Right atrium auricular region (tissue), 2 donors: ENCODE measurements around the gene DOK5. TPM values are rescaled to one million over a fixed set of nuclear protein-coding genes. Genes with fewer than 3 reads are reported as not detected.

Experiments
- DNase-seq: peaks from one replicate; pipeline ENCODE4 v3.0.0-alpha.2; 2019; ENCODE audit warnings: low spot score
- H3K27ac ChIP-seq, 2 donors: fragments of 200-600 bp; sonication (generic); 1 replicate in 1 of 2; 2 replicates in 1 of 2; pipeline ENCODE4 v1.5.1; 2016 to 2019
- H3K27me3 ChIP-seq, 2 donors: fragments of 200-600 bp; sonication (generic); one replicate each; pipeline versions ENCODE4 v1.5.1 to v1.6.0; 2017 to 2019
- H3K36me3 ChIP-seq: fragments of 200-600 bp; sonication (generic); one replicate; pipeline ENCODE4 v1.5.1; 2016
- H3K4me1 ChIP-seq, 2 donors: fragments of 200-600 bp; sonication (generic); one replicate each; pipeline versions ENCODE4 v1.5.1 to v1.6.0; 2017 to 2019
- H3K4me3 ChIP-seq, 2 donors: fragments of 200-600 bp; sonication (generic); 1 replicate in 1 of 2; 2 replicates in 1 of 2; pipeline ENCODE4 v1.5.1; 2017 to 2019; ENCODE audit warnings: mild to moderate bottlenecking in 1 of 2, moderate library complexity in 1 of 2
- H3K9me3 ChIP-seq, 2 donors: fragments of 200-600 bp; sonication (generic); one replicate each; pipeline ENCODE4 v1.5.1; 2019
- total RNA-seq, 2 donors: library from RNA; depleted of rRNA; stranded (reverse); fragments of >200 nt; gene quantifications; one replicate each; pipeline ENCODE4 v1.1.0, GENCODE V29; 2016
- TF ChIP-seq, protein P1 (sequence below), 2 donors: fragments of 200-600 bp; sonication (generic); IDR thresholded peaks; one replicate each; pipeline ENCODE4 v1.5.1; 2019; ENCODE audit warnings: antibody characterized with exemption in 2 of 2

Gene DOK5
- total RNA-seq, 2 donors from 2014 or later = 11.6 to 16.9 TPM

DNA sequence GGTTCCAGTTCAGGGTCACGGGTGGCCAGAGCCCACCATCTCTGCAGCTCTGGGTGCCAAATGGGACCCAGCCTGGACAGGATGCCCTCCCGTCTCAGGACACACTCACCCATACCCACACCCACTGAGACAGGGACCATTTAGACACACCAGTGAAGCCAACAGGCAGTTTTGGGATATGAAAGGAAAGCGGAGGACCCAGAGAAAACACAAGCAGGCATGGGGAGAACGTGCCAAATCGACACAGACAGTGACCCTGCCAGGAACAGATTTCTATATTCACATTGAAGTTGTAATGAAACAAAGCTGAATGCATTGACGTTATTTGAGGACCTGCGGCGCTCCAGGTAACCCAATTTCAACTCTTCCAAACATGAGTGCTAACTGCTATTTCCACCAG lies 164.5 kb downstream of the DOK5 start:
- TF ChIP-seq, protein P1, sequence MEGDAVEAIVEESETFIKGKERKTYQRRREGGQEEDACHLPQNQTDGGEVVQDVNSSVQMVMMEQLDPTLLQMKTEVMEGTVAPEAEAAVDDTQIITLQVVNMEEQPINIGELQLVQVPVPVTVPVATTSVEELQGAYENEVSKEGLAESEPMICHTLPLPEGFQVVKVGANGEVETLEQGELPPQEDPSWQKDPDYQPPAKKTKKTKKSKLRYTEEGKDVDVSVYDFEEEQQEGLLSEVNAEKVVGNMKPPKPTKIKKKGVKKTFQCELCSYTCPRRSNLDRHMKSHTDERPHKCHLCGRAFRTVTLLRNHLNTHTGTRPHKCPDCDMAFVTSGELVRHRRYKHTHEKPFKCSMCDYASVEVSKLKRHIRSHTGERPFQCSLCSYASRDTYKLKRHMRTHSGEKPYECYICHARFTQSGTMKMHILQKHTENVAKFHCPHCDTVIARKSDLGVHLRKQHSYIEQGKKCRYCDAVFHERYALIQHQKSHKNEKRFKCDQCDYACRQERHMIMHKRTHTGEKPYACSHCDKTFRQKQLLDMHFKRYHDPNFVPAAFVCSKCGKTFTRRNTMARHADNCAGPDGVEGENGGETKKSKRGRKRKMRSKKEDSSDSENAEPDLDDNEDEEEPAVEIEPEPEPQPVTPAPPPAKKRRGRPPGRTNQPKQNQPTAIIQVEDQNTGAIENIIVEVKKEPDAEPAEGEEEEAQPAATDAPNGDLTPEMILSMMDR (IDR thresholded peaks at IDR 0.05) = no peak
- peak; percentile 44 for DNase-seq
- Histone ChIP-seq H3K9me3 (no peaks in the 10 kb centered on the region), H3K27me3 (no peaks in the 10 kb centered on the region), H3K36me3 (no peaks in the 10 kb centered on the region), H3K27ac (no peak overlapping the region), H3K4me3 (no peak overlapping the region), H3K4me1 (no peaks in the 10 kb centered on the region)

DNA sequence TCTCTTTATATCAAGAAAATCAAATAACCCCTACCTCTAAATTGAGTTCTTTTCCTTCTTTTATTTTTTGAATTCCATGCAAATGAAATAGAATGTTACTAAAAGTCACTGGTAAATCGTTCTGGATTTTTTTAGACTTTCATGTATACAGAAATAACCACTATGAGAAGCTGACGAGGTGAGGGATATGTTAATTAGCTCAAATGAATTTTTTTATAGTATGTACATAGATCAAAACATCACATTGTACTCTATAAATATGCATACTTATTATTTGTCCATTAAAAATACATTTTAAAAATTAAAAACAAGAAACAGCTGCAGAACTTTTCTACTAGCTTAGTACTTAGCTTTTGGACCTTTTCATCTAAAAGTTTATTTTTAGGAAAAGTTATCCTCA lies 165.4 kb downstream of the DOK5 start:
- DNase-seq = no peak

DNA sequence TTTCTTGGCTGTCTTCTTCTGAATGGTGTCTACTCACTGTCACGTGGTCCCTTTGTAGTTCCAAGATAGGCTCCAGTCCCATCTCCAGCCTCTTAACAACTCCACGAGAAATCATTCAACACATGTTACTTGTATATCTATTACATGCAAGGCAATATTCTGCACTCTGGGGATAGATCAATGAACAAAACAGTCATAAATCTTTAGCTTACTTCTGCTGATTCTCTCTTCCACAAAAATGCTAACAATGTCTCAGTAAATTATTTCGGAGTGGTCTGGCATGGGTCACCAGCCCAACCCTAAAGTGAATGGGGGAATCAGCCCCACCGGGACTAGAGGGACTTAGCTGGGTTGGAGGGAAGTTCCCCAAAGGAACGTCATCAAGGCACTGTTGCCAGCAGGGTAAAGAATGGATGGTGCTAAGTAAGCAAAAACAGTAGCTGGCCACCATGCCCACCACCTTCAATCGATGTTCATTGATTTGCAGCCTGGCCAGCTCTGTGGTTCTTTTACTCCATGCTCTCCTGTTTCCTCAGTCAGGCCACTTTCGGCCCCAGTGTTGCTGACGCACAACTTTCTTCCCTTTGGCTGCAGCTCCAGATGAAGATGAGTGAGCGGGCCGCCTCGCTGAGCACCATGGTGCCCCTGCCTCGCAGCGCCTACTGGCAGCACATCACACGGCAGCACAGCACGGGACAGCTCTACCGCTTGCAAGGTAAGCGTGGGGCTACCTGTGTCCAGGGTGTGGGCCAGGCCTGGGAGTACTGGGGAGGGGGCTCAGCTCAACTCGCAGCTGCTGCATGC lies 167.7 kb downstream of the DOK5 start:
- H3K4me3 ChIP-seq = no peak overlapping the region
- no peak for DNase-seq
- H3K9me3 ChIP-seq = no peaks in the 10 kb centered on the region
- no peaks in the 10 kb centered on the region for H3K27me3 ChIP-seq
- H3K4me1 ChIP-seq = no peaks in the 10 kb centered on the region
- H3K36me3 ChIP-seq = no peaks in the 10 kb centered on the region
- no peak overlapping the region for H3K27ac ChIP-seq
- TF ChIP-seq, protein P1 (IDR thresholded peaks at IDR 0.05) = no peak

More for the DNA sequence above, 165.4 kb downstream of the DOK5 start:
- Histone ChIP-seq H3K36me3 (no peaks in the 10 kb centered on the region), H3K27me3 (no peaks in the 10 kb centered on the region), H3K4me1 (no peaks in the 10 kb centered on the region), H3K4me3 (no peak overlapping the region), H3K27ac (no peak overlapping the region), H3K9me3 (no peaks in the 10 kb centered on the region)
- TF ChIP-seq, protein P1 (IDR thresholded peaks at IDR 0.05) = no peak

DNA sequence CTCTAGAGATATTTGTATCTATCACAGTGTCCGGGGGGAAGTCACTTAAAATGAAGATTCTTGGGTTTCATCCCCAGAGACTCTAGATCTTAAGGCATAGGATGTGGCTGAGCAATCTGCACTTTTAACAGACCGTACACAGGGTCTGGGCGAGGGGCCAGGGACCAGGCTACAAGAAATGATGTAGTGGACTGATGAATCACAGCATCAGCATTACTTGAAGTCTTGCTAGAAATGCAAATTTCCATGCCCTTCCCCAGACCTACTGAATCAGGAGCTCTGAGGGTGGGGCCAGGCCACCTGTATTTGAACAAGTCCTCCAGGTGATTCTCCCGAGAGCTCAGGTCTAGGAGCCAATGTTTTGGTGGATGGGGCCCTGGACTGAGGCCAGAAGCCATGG lies 168.4 kb downstream of the DOK5 start:
- Histone ChIP-seq H3K4me1 (no peaks in the 10 kb centered on the region), H3K27ac (no peak overlapping the region), H3K9me3 (no peaks in the 10 kb centered on the region), H3K4me3 (no peak overlapping the region), H3K27me3 (no peaks in the 10 kb centered on the region), H3K36me3 (no peaks in the 10 kb centered on the region)
- TF ChIP-seq, protein P1 (IDR thresholded peaks at IDR 0.05) = no peak
- no peak for DNase-seq

DNA sequence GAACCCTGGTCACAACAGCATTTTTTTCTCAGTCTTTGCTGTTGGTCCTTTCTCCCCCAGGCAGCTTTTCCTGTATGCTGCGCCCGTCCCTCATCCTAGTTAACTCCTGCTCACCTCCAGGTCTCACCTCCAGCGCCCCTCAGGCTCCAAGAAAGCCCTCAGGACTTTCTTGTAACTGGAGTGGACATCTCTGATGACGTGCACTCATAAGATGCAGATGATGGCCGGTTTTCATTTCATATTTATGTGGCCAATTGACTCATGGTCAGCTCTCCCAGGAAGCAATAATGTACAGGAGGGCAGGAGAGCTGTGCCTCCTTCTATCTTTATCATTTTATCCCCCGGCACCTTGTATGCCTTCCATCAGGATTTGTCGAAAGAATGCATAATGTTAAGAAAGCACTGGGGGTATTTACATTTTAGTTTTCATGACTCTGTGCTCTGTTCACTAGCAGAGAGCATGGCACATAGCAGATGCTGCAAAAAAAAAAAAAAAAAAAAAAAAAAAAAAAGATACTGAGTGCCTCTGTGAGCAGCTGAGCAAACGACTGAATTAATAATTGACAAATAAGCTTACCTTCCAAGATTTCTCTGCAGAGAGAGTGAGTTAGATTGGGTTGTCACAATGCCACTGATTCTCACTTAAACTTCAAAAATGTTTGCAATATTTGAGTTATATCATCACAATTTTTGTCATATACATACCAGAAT lies 170.2 kb downstream of the DOK5 start:
- Histone ChIP-seq H3K27me3 (no peaks in the 10 kb centered on the region), H3K4me1 (peaks cover 0 to 5% of the 10 kb centered on the region in 2 donors), H3K27ac (no peak overlapping the region), H3K4me3 (no peak overlapping the region), H3K9me3 (no peaks in the 10 kb centered on the region), H3K36me3 (no peaks in the 10 kb centered on the region)
- TF ChIP-seq, protein P1 (IDR thresholded peaks at IDR 0.05) = no peak
- no peak for DNase-seq
